GM18909 (cell line): Measurements from ENCODE around the gene SLC26A1.

Experiments
- ATAC-seq: cut with Tn5 transposase; IDR thresholded peaks from one replicate; pipeline ENCODE4 v1.9.1; 2021; ENCODE audit warnings: mild to moderate bottlenecking; ENCODE audit not compliant: unreplicated experiment, poor library complexity

SLC26A1 gene

GRCh38 chr4:1029529-1029928 lies 36.3 kb upstream of the SLC26A1 start:
- ATAC-seq: no peak

- no peak for ATAC-seq
Measured at GRCh38 chr4:1028574-1029220, 35.5 kb upstream of the SLC26A1 start.

GRCh38 chr4:1027915-1028238 lies 34.7 kb upstream of the SLC26A1 start:
- ATAC-seq: no peak

- no peak for ATAC-seq
Measured at GRCh38 chr4:1027219-1027914, 34.2 kb upstream of the SLC26A1 start.

- peak; percentile 64 for ATAC-seq
Measured at GRCh38 chr4:1026115-1026514, 32.9 kb upstream of the SLC26A1 start.

GRCh38 chr4:1024882-1025545 lies 31.8 kb upstream of the SLC26A1 start:
- ATAC-seq: no peak

- ATAC-seq: no peak
Measured at GRCh38 chr4:1023895-1024740, 30.9 kb upstream of the SLC26A1 start.

- ATAC-seq: no peak
Measured at GRCh38 chr4:1023075-1023640, 30.0 kb upstream of the SLC26A1 start.

GRCh38 chr4:1022739-1023066 lies 29.5 kb upstream of the SLC26A1 start:
- no peak for ATAC-seq

GRCh38 chr4:1022051-1022738 lies 29.0 kb upstream of the SLC26A1 start:
- no peak for ATAC-seq

GRCh38 chr4:1021386-1022050 lies 28.3 kb upstream of the SLC26A1 start:
- ATAC-seq: peak; percentile 79

GRCh38 chr4:1019729-1020470 lies 26.7 kb upstream of the SLC26A1 start:
- no peak for ATAC-seq

GRCh38 chr4:1019320-1019719 lies 26.1 kb upstream of the SLC26A1 start:
- no peak for ATAC-seq

- no peak for ATAC-seq
Measured at GRCh38 chr4:1018147-1019020, 25.2 kb upstream of the SLC26A1 start.

GRCh38 chr4:1017706-1018105 lies 24.5 kb upstream of the SLC26A1 start:
- no peak for ATAC-seq

- ATAC-seq: no peak
Measured at GRCh38 chr4:1017211-1017610, 24.0 kb upstream of the SLC26A1 start.

- no peak for ATAC-seq
Measured at GRCh38 chr4:1015746-1016145, 22.5 kb upstream of the SLC26A1 start.

GRCh38 chr4:1015179-1015578 lies 22.0 kb upstream of the SLC26A1 start:
- no peak for ATAC-seq
